ENCODE results near the gene HBS1L. TPM values are rescaled to one million over a fixed set of nuclear protein-coding genes. Genes with fewer than 3 reads are reported as not detected.

The HBS1L gene
- total RNA-seq, 2 experiments from 2014 or later, result 71.5 to 74.7 TPM

Small RNA genes within 50 kb of the gene (microRNA-seq; reads per million reads assigned to microRNA genes)
- gene MIR3662 (ENCODE audit: borderline microRNAs expressed, borderline replicate concordance), result not detected

Other genes starting within 250 kb of the HBS1L start
- gene ALDH8A1, start 104.7 kb downstream of the HBS1L start, total RNA-seq, result 1 to 10 TPM in 1 of 2 experiments, under 1 TPM in 1; 0.89 to 1.0 TPM
- 10 to 100 TPM; 12.6 to 13.5 TPM for gene MYB, start 126.5 kb upstream of the HBS1L start, total RNA-seq